ENCODE data around the gene CAB39L. TPM values are rescaled to one million over a fixed set of nuclear protein-coding genes. Genes with fewer than 3 reads are reported as not detected.

Gene CAB39L
- total and polyA plus RNA-seq, 2 experiments from 2014 or later, result 6.1 to 7.3 TPM

- 94 to 100% methylated on average over 1 of the region's 1 CpG for WGBS, 2 experiments (ENCODE audit: low coverage in 1 of 2, low lambda C conversion rate in 2 of 2, missing lambda C conversion rate in 2 of 2)
- Histone ChIP-seq H3K79me2 (ENCODE audit: insufficient read depth) (no peaks in the 10 kb centered on the region), H2AFZ (no peak overlapping the region), H3K4me3 (no peak overlapping the region), H3K9ac (no peak overlapping the region), H3K27ac (no peak overlapping the region), H3K4me2 (ENCODE audit: unreplicated experiment) (no peak overlapping the region), H3F3A (ENCODE audit: insufficient read depth) (peaks cover 18% of the 10 kb centered on the region; the same call in 1 of the 2 replicates), H3K9me2 (ENCODE audit: insufficient read depth) (no peaks in the 10 kb centered on the region), H3K4me1 (ENCODE audit: insufficient read depth) (peaks cover 24% of the 10 kb centered on the region), H4K20me1 (ENCODE audit: insufficient read depth) (no peaks in the 10 kb centered on the region), H3K36me3 (ENCODE audit: low read depth) (peaks cover 15% of the 10 kb centered on the region; the same call in 1 of the 2 replicates), H3K27me3 (replicated peaks; ENCODE audit: insufficient read depth) (no peaks in the 10 kb centered on the region), H3K9me3 (ENCODE audit: low read depth) (no peaks in the 10 kb centered on the region)
- in situ Hi-C loops (cut with MboI), result no loop called here
- TF ChIP-seq EZH2phosphoT487 (IDR thresholded peaks at IDR 0.05; ENCODE audit: insufficient read depth, low read depth) (no peak), EZH2 (IDR thresholded peaks at IDR 0.05; ENCODE audit: insufficient read depth, poor library complexity, severe bottlenecking) (no peak)
- no peak for DNase-seq
These were observed 15.7 kb upstream of the CAB39L start for GRCh38 chr13:49459580-49459979.

GRCh38 chr13:49457221-49457620 lies 13.4 kb upstream of the CAB39L start:
- Histone ChIP-seq H2AFZ (no peak overlapping the region), H3K27me3 (replicated peaks; ENCODE audit: insufficient read depth) (no peaks in the 10 kb centered on the region), H3K79me2 (ENCODE audit: insufficient read depth) (0 out of 2 replicates have a peak, but pooled peaks cover 10% of the 10 kb centered on the region), H3K4me2 (ENCODE audit: unreplicated experiment) (peak overlapping the region; percentile 32), H3K4me3 (no peak overlapping the region), H3K4me1 (ENCODE audit: insufficient read depth) (peaks cover 32% of the 10 kb centered on the region), H3F3A (ENCODE audit: insufficient read depth) (peaks cover 21% of the 10 kb centered on the region; the same call in 1 of the 2 replicates), H3K9me2 (ENCODE audit: insufficient read depth) (no peaks in the 10 kb centered on the region), H3K36me3 (ENCODE audit: low read depth) (0 out of 2 replicates have a peak, but pooled peaks cover 3% of the 10 kb centered on the region), H3K27ac (0 out of 2 replicates have a peak overlapping the region, but pooled peaks have one; percentile 23), H4K20me1 (ENCODE audit: insufficient read depth) (no peaks in the 10 kb centered on the region), H3K9me3 (ENCODE audit: low read depth) (no peaks in the 10 kb centered on the region), H3K9ac (no peak overlapping the region)
- in situ Hi-C loops (cut with MboI), result no loop called here
- DNase-seq, result peak; percentile 49
- 26 to 27% methylated on average over 7 of the region's 7 CpGs for WGBS, 2 experiments (ENCODE audit: low coverage in 1 of 2, low lambda C conversion rate in 2 of 2, missing lambda C conversion rate in 2 of 2)
- TF ChIP-seq EZH2 (IDR thresholded peaks at IDR 0.05; ENCODE audit: insufficient read depth, poor library complexity, severe bottlenecking) (no peak), EZH2phosphoT487 (IDR thresholded peaks at IDR 0.05; ENCODE audit: insufficient read depth, low read depth) (no peak)

GRCh38 chr13:49456156-49456555 lies 12.3 kb upstream of the CAB39L start:
- no peak overlapping the region for H3K27ac ChIP-seq
- 98 to 100% methylated on average over 1 of the region's 1 CpG for WGBS, 2 experiments (ENCODE audit: low coverage in 1 of 2, low lambda C conversion rate in 2 of 2, missing lambda C conversion rate in 2 of 2)

GRCh38 chr13:49455007-49455398 lies 11.1 kb upstream of the CAB39L start:
- peak overlapping the region; percentile 60; the same call in 1 of the 2 replicates for H3K4me3 ChIP-seq
- H3K79me2 ChIP-seq (ENCODE audit: insufficient read depth), result peaks cover 16% of the 10 kb centered on the region
- H3K9me2 ChIP-seq (ENCODE audit: insufficient read depth), result no peaks in the 10 kb centered on the region
- H3K36me3 ChIP-seq (ENCODE audit: low read depth), result no peaks in the 10 kb centered on the region
- TF ChIP-seq EZH2 (IDR thresholded peaks at IDR 0.05; ENCODE audit: insufficient read depth, poor library complexity, severe bottlenecking), result no peak
- no peak for TF ChIP-seq EZH2phosphoT487 (IDR thresholded peaks at IDR 0.05; ENCODE audit: insufficient read depth, low read depth)
- H3K27me3 ChIP-seq (replicated peaks; ENCODE audit: insufficient read depth), result no peaks in the 10 kb centered on the region
- H3K27ac ChIP-seq, result peak overlapping the region; percentile 42
- H3K9ac ChIP-seq, result peak overlapping the region; percentile 14
- peak overlapping the region; percentile 94 for H3K4me2 ChIP-seq (ENCODE audit: unreplicated experiment)
- DNase-seq, result no peak
- no peaks in the 10 kb centered on the region for H3K9me3 ChIP-seq (ENCODE audit: low read depth)
- in situ Hi-C loops (cut with MboI), result no loop called here
- H3K4me1 ChIP-seq (ENCODE audit: insufficient read depth), result peaks cover 32% of the 10 kb centered on the region
- no peak overlapping the region for H2AFZ ChIP-seq
- peaks cover 21% of the 10 kb centered on the region; the same call in 1 of the 2 replicates for H3F3A ChIP-seq (ENCODE audit: insufficient read depth)
- H4K20me1 ChIP-seq (ENCODE audit: insufficient read depth), result no peaks in the 10 kb centered on the region

More at GRCh38 chr13:49456156-49456555, 12.3 kb upstream of the CAB39L start:
- no peak overlapping the region for H2AFZ ChIP-seq
- no peak overlapping the region for H3K9ac ChIP-seq
- H3K79me2 ChIP-seq (ENCODE audit: insufficient read depth), result 0 out of 2 replicates have a peak, but pooled peaks cover 10% of the 10 kb centered on the region
- H4K20me1 ChIP-seq (ENCODE audit: insufficient read depth), result no peaks in the 10 kb centered on the region
- no peaks in the 10 kb centered on the region for H3K9me3 ChIP-seq (ENCODE audit: low read depth)
- H3K4me2 ChIP-seq (ENCODE audit: unreplicated experiment), result no peak overlapping the region
- H3K36me3 ChIP-seq (ENCODE audit: low read depth), result 0 out of 2 replicates have a peak, but pooled peaks cover 2% of the 10 kb centered on the region
- TF ChIP-seq EZH2phosphoT487 (IDR thresholded peaks at IDR 0.05; ENCODE audit: insufficient read depth, low read depth) (no peak), EZH2 (IDR thresholded peaks at IDR 0.05; ENCODE audit: insufficient read depth, poor library complexity, severe bottlenecking) (no peak)
- peaks cover 32% of the 10 kb centered on the region for H3K4me1 ChIP-seq (ENCODE audit: insufficient read depth)
- no peaks in the 10 kb centered on the region for H3K27me3 ChIP-seq (replicated peaks; ENCODE audit: insufficient read depth)
- peaks cover 21% of the 10 kb centered on the region; the same call in 1 of the 2 replicates for H3F3A ChIP-seq (ENCODE audit: insufficient read depth)
- no peaks in the 10 kb centered on the region for H3K9me2 ChIP-seq (ENCODE audit: insufficient read depth)
- DNase-seq, result no peak
- in situ Hi-C loops (cut with MboI), result no loop called here
- H3K4me3 ChIP-seq, result no peak overlapping the region

Data from GM23248 (cell line).